Lower lobe of right lung (tissue), 2 donors: ENCODE data around the gene BTN3A1. TPM values are rescaled to one million over a fixed set of nuclear protein-coding genes. Genes with fewer than 3 reads are reported as not detected.

Source experiments
- ATAC-seq, 2 donors: fragments of 200-7000 bp; cut with Tn5 transposase; one replicate each; pipeline ENCODE4 v1.9.1; 2020 to 2022; ENCODE audit warnings: mild to moderate bottlenecking in 2 of 2, moderate library complexity in 2 of 2
- DNase-seq: peaks from one replicate; pipeline ENCODE4 v3.0.0-alpha.2; 2020
- H3K27ac ChIP-seq: fragments of 200-600 bp; one replicate; pipeline ENCODE4 v1.8.0; 2022
- H3K27me3 ChIP-seq: fragments of 200-600 bp; one replicate; pipeline ENCODE4 v1.8.0; 2022; ENCODE audit warnings: low read depth
- H3K36me3 ChIP-seq: fragments of 200-600 bp; one replicate; pipeline ENCODE4 v1.8.0; 2022; ENCODE audit warnings: mild to moderate bottlenecking
- H3K4me1 ChIP-seq: fragments of 200-600 bp; one replicate; pipeline ENCODE4 v1.8.0; 2022
- H3K4me3 ChIP-seq: fragments of 200-600 bp; one replicate; pipeline ENCODE4 v1.8.0; 2022; ENCODE audit warnings: mild to moderate bottlenecking
- H3K9me3 ChIP-seq: fragments of 200-600 bp; one replicate; pipeline ENCODE4 v1.8.0; 2022
- intact Hi-C: fragments of 100-400 bp; cut with DNase I; formaldehyde crosslinking; loops from one replicate; pipeline ENCODE4 v1.11.0; 2022
- total RNA-seq: library from RNA; stranded (reverse); fragmentation: NEBNext Ultra II Directional; extraction: Animal tissue kit (Norgen Biotek cat#: 25700); gene quantifications from one replicate; pipeline ENCODE4 v1.2.1, GENCODE V29; 2021
- TF ChIP-seq, protein P1 (sequence below): fragments of 200-600 bp; IDR thresholded peaks from one replicate; pipeline ENCODE4 v1.8.0; 2022; ENCODE audit warnings: antibody characterized with exemption, mild to moderate bottlenecking
- donor health status: DM: no; HTN: yes; CAD: no; lungs with severe emphysema.

The BTN3A1 gene
- total RNA-seq, 1 donor from 2014 or later = 53.2 TPM

DNA sequence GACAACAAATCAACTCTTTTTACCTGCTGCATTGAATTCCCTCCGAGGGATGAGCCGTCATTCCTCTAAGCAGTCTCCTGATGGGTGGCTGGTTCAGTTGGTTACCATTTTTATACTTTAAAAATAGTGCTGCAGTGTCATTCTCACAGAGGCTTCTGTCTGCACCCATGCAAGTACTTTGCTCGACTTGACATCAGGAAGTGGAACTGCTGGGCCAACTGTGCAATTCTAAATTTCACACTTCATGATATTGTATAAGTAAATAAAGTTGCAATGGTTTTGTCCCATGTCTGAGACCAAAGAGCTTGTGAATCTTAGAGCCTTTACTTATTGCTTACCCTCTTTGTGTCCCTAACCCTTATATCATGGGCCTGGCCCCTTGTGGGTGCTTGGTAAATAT lies 2.5 kb downstream of the BTN3A1 start:
- H3K4me1 ChIP-seq = peaks cover 29% of the 10 kb centered on the region
- DNase-seq = no peak
- peak overlapping the region; percentile 74 for H3K4me3 ChIP-seq
- no peaks in the 10 kb centered on the region for H3K9me3 ChIP-seq
- no peak overlapping the region for H3K27ac ChIP-seq
- intact Hi-C loops = no loop called here
- no peak for ATAC-seq
- H3K27me3 ChIP-seq = no peaks in the 10 kb centered on the region
- TF ChIP-seq, protein P1, sequence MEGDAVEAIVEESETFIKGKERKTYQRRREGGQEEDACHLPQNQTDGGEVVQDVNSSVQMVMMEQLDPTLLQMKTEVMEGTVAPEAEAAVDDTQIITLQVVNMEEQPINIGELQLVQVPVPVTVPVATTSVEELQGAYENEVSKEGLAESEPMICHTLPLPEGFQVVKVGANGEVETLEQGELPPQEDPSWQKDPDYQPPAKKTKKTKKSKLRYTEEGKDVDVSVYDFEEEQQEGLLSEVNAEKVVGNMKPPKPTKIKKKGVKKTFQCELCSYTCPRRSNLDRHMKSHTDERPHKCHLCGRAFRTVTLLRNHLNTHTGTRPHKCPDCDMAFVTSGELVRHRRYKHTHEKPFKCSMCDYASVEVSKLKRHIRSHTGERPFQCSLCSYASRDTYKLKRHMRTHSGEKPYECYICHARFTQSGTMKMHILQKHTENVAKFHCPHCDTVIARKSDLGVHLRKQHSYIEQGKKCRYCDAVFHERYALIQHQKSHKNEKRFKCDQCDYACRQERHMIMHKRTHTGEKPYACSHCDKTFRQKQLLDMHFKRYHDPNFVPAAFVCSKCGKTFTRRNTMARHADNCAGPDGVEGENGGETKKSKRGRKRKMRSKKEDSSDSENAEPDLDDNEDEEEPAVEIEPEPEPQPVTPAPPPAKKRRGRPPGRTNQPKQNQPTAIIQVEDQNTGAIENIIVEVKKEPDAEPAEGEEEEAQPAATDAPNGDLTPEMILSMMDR = no peak
- peaks cover 38% of the 10 kb centered on the region for H3K36me3 ChIP-seq

DNA sequence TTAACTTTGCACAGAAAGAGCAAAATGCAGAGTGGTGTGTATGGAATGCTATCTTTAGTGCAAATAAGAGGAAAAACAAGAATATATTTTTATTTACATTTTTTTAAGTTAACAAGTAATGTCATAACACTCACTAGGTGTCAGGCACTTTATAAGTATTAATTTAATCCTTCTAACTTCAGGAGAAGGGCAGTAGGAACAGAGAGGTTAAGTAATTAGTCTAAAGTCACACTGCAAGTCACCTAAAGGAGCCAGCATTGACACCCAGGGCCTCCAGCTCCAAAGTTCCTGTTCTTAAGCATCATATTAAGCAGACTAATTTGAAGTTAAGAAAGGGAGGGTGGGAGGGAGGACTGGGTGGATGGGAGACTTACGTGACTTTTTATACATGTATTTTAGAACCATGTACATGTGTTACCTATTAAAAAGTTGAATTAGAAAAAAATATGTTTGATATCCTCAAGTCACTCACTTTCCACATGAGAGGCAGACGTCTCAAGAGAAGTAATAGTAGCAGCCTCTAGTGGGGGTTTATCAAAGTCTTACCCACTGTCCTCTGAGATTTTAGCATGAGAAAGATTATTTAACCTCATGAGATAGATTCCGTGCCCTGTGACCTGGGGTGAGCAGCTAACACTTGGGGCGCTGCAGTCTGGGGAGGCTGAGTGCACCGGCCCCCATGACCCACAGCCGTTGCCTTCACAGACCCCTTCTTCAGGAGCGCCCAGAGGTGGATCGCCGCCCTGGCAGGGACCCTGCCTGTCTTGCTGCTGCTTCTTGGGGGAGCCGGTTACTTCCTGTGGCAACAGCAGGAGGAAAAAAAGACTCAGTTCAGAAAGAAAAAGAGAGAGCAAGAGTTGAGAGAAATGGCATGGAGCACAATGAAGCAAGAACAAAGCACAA lies 7.0 kb downstream of the BTN3A1 start:
- Histone ChIP-seq H3K9me3 (no peaks in the 10 kb centered on the region), H3K27ac (no peak overlapping the region), H3K4me3 (no peak overlapping the region), H3K27me3 (no peaks in the 10 kb centered on the region), H3K36me3 (peaks cover 75% of the 10 kb centered on the region), H3K4me1 (peaks cover 9% of the 10 kb centered on the region)
- intact Hi-C loops = no loop called here
- DNase-seq (no peak), ATAC-seq (no peak)
- TF ChIP-seq, protein P1 = no peak

DNA sequence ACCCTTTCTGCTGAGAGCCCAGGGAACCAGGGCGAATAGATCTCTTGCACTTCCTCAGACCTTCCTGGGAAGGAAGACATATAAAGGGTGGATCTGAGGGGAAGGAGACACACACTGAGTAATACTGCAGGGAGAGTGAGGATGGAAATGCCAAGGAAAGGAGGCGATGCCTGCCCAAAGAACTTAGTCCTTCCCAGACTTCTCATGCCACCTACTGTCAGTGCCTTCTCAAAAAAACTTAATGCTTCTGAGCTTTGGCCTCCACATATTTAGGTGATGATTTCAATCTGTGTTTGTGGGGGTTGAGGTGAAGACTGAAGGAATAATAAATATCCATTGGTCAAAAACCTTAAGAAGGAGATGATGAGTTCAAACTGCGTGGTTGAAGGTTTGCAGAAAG lies 9.7 kb downstream of the BTN3A1 start:
- intact Hi-C loops = no loop called here
- DNase-seq (no peak), ATAC-seq (no peak)
- TF ChIP-seq, protein P1 = no peak
- Histone ChIP-seq H3K27ac (no peak overlapping the region), H3K27me3 (no peaks in the 10 kb centered on the region), H3K9me3 (no peaks in the 10 kb centered on the region), H3K36me3 (peaks cover 65% of the 10 kb centered on the region), H3K4me1 (no peaks in the 10 kb centered on the region), H3K4me3 (no peak overlapping the region)

DNA sequence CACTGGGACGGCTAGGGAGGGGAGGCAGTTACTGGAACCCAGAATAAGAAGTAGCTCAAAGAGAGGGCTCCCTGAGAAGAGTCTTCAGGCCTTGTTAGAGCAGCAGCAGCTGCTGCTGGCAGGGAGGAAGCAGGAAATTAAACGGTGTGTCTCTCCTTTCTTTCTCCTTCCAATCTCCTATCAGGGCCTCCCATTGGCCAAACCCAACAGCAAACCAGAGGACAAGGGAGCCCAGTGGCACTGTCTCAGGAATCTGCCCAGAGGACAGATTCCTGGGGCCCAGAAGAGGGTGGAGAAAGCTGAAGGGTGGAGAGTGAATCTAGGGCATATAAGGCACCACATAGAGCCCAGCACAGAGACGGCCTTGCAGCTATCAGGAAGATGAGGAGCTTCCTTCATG lies 10.2 kb downstream of the BTN3A1 start:
- intact Hi-C loops = no loop called here

DNA sequence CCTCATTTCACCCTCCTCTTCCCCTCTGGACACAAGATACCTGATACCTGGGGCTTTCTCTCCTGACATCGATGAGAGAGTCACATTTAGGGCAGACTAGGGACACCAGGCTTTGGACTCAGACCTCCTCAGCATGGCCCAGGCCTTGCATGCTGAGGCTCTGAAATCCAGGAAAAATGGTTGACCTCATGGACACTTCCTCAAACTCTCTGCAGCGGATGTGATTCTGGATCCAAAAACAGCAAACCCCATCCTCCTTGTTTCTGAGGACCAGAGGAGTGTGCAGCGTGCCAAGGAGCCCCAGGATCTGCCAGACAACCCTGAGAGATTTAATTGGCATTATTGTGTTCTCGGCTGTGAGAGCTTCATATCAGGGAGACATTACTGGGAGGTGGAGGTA lies 10.9 kb downstream of the BTN3A1 start:
- TF ChIP-seq, protein P1 = no peak
- Histone ChIP-seq H3K27me3 (no peaks in the 10 kb centered on the region), H3K36me3 (peaks cover 53% of the 10 kb centered on the region), H3K4me1 (no peaks in the 10 kb centered on the region), H3K9me3 (no peaks in the 10 kb centered on the region), H3K27ac (no peak overlapping the region), H3K4me3 (no peak overlapping the region)
- no peak for ATAC-seq
- intact Hi-C loops = no loop called here
- no peak for DNase-seq

More for the DNA sequence above, 10.2 kb downstream of the BTN3A1 start:
- Histone ChIP-seq H3K27ac (no peak overlapping the region), H3K4me1 (no peaks in the 10 kb centered on the region), H3K4me3 (no peak overlapping the region), H3K9me3 (no peaks in the 10 kb centered on the region), H3K36me3 (peaks cover 60% of the 10 kb centered on the region), H3K27me3 (no peaks in the 10 kb centered on the region)
- no peak for DNase-seq
- TF ChIP-seq, protein P1 = no peak
- no peak for ATAC-seq
